HG02840 (cell line): ENCODE results near the gene IGSF21.

ENCODE experiments used
- ATAC-seq: cut with Tn5 transposase; IDR thresholded peaks from one replicate; pipeline ENCODE4 v1.9.1; 2021; ENCODE audit warnings: mild to moderate bottlenecking, moderate library complexity, moderate number of reproducible peaks; ENCODE audit not compliant: unreplicated experiment, low FRiP score

Gene IGSF21

DNA sequence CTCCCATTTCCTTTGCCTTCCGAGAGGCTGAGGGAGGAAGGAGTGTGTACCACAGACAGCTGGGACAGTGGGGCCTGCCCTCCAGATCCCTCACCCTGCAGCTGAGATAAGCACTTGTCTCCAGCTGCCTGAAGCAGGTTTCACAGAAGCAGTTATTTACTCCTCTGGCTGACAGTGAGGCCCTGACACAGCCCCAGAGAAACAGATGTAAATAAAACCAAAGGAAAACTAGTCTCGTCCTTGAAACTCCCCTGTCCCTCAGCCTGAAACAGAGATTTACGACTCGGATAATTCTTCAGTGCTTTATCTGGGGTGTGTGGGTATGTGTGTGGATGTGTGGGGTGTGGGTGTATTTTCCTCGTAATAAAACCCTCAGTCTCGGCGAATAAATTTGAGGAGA, 181.1 kb downstream of the IGSF21 start:
- no peak for ATAC-seq

- ATAC-seq, result no peak
Measured at GRCh38 chr1:18289597-18289996, 182.0 kb downstream of the IGSF21 start.

DNA sequence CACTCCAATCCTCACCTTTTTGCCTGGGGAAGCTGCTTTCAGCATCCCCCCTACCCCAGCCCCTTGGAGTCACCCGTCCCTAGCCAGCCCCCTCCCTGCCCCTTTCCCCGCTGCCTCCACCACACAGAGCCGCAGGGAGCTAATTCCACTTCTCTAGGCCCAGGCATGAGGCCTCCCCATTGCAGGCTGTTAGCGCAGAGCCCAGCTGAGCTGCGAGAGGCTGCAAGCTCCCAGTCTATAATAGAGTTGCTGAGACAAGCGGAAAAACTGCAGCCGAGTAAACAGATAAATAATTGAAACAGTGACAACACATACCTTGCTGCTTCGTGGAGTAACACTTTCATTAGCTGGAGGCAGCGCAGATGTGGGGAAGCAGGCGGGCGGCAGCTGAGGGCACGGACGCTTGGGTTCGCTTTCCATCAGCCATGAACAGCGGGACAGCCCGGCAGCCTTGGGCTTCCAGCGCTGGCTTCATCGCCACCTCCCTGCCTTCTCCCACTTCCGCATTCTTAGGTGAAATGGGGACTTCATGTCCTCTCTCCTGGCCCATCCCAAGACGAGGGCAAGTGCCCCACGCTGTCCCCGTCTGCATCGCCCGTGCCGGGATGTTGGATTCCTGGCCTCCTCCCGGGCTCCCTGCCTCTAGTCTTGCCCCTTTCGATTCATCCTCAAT, 183.3 kb downstream of the IGSF21 start:
- ATAC-seq, result no peak

GRCh38 chr1:18292531-18292930, 184.9 kb downstream of the IGSF21 start:
- no peak for ATAC-seq

GRCh38 chr1:18293291-18293690, 185.7 kb downstream of the IGSF21 start:
- no peak for ATAC-seq

GRCh38 chr1:18294437-18295176, 187.0 kb downstream of the IGSF21 start:
- no peak for ATAC-seq

DNA sequence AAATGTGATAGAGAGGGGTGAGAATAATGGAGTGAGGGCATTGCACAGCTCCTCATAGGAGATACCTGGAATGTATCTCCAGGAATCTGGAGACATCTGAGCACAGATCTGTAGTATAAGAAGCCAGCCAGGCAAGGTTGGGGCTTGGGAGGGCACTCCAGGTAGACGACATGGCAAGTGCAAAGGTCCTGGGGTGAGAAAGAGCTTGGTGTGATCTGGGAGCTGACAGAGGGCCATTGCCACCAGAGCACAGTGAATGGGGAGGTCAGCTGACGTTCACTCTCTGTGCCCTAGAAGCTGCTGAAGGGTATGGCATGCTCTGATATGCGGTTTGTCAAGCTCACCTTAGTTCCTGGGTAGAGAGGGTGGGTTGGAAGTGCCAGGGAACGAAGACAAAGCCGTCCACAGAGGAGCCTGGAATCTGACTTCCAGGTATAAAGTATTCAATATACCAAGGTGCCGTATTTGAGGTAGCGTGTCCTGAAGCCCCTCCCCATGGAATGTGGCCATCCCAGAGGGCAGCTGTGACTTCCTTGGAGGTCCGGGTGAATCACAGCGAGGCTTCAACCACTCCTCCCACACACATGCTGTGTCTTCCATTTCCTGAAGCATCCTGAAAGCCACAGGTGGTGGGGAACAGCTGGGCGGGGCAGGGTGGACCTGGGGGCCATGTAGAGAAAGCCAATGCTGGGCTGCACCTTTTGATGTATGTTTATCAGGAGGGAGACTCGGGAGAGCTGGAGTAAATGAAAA, 190.5 kb downstream of the IGSF21 start:
- no peak for ATAC-seq

- no peak for ATAC-seq
Measured at GRCh38 chr1:18299441-18300338, 192.1 kb downstream of the IGSF21 start.

GRCh38 chr1:18300376-18300775, 192.8 kb downstream of the IGSF21 start:
- no peak for ATAC-seq

DNA sequence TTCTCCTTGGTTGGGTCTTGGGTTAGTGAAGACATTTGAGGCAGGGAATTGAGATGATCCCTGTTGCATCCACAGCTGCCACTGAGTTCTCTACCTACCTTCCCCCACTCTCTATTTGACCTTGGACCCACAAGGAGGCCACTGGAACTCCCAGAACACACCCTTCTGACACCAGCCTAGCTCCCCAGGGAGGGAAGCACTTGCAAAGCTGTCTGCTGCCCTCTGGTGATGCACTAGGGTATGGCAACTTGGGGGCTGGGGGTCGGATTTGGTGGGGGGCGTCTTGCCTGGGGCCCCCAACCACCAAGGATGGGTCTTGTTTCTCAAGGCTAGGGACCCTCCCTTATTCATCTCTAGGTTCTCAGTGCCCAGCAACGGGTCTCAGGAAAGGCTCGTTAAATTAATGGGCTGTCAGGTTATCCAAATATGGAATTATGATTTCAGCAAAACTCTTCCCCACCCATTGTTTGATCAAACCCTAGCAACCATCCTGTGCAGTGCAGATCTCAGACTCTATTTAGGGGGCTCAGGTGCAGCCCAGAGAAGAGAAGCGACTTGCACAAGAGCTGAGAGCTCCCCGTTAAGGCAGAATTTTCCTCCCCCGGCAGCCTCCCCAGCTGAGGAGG, 195.3 kb downstream of the IGSF21 start:
- ATAC-seq, result no peak

- no peak for ATAC-seq
Measured at GRCh38 chr1:18304151-18304869, 196.7 kb downstream of the IGSF21 start.

GRCh38 chr1:18305182-18305795, 197.7 kb downstream of the IGSF21 start:
- ATAC-seq, result no peak

DNA sequence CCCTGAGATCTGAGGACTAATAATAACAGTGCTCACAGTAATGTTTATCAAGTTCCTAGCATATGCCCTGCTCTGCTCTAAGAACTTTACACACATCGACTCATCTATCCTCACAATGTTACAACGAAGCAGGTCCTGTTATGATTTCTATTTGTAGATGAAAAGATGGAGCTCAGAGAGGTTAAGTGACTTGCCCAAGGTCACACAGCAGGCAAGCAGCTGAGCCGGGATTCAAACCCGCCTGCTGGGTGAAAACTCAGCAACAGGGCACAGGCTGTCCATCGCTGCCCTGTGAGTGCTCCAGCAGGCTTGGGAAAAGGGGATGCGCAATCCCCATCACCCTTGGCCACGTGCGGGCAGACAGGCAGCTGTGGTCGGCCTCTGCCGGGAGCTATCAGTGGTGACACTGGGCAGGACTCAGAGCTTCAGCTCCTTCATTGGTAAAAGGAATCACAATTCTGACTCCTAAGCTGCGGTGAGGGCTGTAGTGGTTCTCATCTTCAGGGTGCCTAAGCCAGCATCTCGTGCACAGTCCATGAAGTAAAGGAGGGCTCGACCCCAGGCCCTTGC, 199.8 kb downstream of the IGSF21 start:
- no peak for ATAC-seq

DNA sequence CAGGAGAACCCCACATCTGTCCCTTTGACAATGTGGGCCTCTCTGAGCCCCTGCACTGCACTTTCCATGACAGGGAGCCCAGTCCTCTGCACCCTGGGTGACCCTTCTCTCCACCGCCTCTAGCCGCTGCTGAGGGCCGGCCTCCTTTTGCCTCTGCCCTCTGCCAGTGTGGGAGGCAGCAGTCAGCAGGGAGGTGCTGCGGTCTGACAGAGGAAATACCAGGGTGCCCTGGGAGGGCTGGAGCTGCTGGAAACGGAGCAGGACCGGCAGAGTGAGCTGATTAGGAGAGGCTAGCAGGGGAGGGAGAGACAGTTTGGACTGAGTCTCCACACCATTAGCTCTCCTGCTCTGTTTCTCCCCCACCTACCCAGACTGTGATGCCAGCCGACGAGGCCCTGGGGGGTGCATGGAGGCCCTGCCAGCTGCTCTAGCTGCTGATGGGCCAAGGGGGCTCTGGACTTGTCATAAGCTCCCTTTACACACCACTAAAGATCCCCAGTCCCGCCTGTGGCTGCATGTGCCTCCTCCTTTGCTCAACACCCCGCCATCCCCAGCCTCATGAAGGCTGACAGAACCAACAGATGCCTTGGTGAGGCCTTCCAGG, 202.1 kb downstream of the IGSF21 start:
- no peak for ATAC-seq

DNA sequence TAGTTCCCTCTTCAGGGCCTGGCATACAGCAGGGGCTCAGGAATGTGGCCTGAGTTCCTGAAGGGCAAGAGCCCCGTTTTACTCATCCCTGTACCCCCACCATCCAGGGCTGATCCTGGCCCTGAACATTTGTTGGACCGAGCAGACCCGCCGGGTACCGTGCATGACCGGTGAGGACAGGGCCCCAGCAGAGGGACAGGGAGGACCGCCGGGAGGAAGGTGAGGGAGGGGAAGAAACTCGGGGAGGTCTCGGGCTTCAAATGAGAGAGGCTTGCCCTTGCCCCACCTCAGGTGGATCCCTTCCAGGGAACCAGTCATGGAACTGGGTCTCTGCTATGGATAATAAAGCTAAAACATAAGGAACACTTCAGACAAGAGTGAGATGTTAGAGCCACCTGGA, 205.4 kb downstream of the IGSF21 start:
- no peak for ATAC-seq

DNA sequence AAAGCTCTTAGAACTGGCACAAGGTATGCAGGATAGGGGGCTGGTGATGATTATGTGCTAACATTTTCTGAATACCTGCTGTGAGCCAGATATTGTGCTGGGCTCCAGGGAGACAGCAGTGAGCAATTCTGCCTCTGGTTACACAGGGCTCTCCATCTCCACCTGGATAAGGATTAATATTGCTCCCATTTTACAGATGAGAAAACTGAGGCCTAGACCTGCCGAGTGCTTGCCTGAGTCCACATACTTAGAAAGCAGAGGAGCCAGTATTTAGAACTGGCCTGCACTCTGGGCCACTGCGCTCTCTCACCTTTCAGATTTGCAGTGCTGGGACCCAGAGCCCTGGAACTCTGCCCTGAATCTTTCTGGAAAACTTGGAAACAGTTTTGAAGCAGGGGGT, 205.9 kb downstream of the IGSF21 start:
- no peak for ATAC-seq

DNA sequence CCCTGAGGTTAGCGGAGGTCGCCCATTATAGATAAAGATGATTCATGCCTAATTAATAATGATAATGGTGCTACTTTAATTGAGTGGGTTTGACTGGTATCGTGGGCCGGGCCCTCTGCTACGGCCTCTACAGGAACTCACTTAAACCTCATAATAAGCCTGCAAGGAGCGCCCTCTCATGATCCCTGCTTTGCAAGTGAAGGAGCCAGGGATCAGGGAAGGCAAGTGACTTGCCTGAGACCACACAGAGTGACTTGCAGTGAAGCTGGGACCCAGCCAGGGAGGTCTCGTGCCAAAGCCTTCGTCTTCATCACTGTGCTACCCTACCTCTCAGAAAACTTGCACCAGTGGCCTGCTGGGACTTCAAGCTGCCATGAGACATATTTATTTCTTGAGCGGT, 206.8 kb downstream of the IGSF21 start:
- no peak for ATAC-seq

DNA sequence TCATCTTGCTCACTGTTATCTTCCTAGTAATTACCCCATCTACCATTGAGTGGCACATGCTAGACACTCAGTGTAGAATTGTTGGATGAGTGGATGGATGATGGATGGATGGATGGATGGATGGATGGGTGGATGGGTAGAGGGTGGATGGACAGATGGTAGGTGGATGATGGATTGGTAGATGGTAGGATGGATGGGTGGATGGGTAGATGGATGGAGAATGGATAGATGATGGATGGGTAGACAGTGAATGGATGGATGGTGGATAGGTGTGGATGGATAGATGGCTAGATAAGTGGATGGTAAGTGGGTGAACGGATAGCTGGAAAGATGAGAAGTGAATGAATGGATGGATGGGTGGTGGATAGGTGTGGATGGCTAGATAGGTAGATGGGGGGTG, 207.9 kb downstream of the IGSF21 start:
- ATAC-seq, result no peak
